GM21381 (cell line): ENCODE results near the gene LMO2.

Experiments
- ATAC-seq: cut with Tn5 transposase; IDR thresholded peaks from one replicate; pipeline ENCODE4 v1.9.1; 2021; ENCODE audit warnings: mild to moderate bottlenecking, moderate library complexity; ENCODE audit not compliant: unreplicated experiment

Gene LMO2

DNA sequence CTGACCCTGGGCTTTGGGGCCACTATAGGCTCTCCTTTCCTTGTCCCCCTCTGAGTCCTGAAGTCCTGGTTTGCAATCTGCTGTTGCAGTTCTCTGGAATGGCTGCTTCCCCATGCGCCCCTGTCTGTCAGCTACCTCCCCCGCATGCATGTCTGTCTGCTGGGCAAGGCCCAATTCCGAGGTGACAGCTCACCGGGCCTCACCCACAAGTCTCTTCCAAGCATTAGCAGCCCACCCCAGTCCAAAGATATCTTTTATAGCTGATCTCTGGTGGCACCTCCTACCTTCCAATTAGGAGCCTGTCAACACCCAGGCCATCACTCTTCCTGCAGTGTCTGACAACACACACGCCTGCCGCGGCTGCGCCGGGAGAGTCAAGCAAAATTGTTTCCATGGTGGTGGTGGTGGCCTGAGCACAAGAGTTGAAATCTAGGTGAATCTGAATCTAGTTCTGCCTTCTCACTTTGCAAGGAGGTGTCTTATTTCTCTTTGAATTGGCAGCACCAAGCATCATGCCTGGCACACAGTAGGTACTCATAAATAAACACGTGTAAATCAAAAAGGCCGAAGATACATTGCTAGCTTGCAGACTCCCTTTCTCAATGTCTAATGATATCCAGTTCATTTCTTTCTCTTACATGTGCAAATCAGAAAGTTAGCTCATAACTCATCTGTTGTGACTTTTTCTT is 1.2 kb upstream of the LMO2 start:
- ATAC-seq = no peak

GRCh38 chr11:33889821-33890378 is 2.0 kb downstream of the LMO2 start:
- ATAC-seq = no peak

DNA sequence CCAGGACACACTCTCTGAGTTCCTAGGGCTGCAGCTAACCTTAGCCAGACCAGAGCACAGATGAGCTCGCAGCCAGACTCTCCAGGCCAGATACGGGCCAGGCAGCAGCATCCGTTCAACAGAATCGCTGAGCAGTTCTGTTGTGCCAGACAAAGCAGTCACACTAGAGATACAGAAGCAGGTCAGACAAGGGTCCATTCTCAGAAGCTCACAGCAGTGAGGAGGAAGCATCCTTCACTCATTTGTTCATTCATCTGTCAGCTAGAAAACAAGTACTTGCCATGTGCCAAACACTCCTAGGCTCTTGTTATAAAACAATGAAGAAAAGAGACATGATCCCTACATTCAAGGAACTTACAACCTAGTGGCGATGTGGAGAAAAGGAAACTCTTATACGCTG is 2.6 kb downstream of the LMO2 start:
- no peak for ATAC-seq

DNA sequence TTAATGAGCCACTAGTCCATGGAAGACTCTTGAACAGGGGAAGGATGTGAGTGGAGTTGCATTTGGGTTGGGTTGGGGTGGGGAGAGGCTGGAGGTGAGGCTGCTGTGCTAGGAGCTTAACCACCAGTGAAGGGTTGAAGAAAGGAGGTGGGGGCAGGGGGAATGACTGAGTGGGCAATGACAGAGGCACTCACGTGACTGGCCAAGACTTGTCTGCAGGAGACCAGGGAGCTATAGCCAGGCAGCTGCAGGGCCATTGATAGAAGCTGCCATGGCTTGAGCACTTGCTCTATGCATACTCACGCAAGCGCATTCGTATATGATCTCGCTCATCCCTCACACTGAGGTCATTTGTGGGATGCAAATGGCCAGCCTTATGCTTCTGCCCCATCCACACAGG is 4.0 kb downstream of the LMO2 start:
- no peak for ATAC-seq

GRCh38 chr11:33885338-33886005 is 6.4 kb downstream of the LMO2 start:
- ATAC-seq = no peak

DNA sequence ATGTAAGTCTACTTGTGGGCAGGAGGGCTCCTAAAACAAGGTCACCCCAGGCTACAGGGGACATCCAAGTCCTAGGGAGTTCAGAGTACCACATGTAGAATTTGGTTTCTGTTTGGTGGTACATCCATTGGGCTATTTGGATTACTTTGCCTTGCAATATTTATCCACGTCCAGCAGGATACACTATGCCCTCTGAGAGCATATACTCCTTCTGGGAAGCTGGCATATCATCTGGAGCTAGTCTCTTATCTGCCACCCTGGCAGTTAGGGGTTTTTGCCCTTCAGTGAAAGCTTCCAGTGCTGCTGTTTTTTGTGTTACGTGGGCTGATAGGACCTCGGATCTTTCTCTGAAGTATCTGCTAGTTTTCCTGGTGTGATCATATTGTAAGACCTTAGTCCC is 7.3 kb downstream of the LMO2 start:
- no peak for ATAC-seq

GRCh38 chr11:33884035-33884434 is 7.8 kb downstream of the LMO2 start:
- no peak for ATAC-seq

GRCh38 chr11:33881651-33882503 is 10.0 kb downstream of the LMO2 start:
- ATAC-seq = no peak

GRCh38 chr11:33880979-33881378 is 10.9 kb downstream of the LMO2 start:
- no peak for ATAC-seq

- no peak for ATAC-seq
These were observed 12.5 kb downstream of the LMO2 start for GRCh38 chr11:33879375-33879774.

DNA sequence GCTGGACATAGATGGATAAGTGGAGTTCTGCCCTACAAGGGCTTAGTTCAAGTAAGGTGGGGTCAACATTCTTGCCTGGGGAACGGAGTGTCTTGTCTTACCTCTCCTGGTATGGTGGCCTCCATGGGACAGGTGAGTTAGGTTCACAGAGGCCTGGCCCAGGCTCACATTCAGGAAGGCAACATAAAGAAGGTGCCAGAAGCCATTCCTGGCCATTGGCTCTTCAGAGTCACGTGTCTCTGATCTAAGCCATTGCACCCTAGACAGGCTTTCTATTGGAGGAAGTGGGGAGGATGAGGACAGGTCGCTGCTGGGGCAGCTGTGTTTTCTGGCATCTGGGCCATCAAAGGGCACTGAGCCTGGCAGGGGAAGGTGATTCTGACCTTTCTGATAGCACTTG is 14.8 kb downstream of the LMO2 start:
- no peak for ATAC-seq

GRCh38 chr11:33875621-33876294 is 16.1 kb downstream of the LMO2 start:
- ATAC-seq = no peak

- ATAC-seq = no peak
These were observed 16.9 kb downstream of the LMO2 start for GRCh38 chr11:33874910-33875490.

GRCh38 chr11:33874433-33874832 is 17.4 kb downstream of the LMO2 start:
- no peak for ATAC-seq

DNA sequence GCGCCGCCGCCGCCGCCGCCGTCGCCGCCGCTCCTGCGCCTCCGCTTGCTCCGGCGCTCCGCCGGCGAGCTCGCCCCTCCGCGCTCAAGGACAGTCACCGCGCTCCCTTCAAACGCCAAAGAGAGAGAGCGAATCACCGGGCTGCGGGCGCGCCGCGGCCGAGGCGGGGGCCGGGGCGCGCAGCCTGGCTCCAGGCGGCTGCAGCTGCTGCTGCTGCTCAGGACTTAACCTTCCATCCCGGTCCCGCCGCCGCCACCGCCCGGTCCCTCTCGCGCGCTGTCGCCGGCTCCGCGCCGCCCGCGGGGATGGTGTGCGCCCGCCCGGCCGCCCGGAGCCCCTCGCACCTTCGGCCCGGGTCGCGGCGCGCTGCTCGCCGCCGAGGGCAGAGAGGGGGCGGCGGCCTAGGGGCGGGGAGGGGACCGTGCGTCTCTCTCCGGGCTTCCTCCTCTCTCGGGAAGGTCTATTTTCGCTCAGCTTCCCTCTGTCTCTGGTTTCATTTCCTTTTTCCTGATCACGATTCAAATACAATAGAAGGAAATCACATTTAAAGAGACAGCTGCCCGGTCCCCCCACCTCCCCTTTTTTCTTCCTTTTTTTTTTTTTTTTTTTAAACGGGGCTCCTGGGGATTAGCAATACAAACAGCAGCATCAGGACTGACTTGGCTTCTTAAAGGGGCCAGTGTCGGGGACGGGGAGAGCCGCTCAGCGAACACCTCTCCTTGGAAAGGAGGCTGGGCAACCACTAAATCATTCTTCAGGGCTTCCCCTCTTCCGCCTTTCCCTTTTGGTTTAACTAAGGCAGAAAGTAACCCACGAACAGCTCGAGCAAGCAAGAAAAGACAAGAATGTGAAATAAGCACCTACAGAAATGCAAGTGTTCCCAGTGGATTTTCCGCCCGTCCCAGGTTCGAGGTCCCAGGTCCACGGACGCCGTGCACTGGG is 22.1 kb downstream of the LMO2 start:
- no peak for ATAC-seq

DNA sequence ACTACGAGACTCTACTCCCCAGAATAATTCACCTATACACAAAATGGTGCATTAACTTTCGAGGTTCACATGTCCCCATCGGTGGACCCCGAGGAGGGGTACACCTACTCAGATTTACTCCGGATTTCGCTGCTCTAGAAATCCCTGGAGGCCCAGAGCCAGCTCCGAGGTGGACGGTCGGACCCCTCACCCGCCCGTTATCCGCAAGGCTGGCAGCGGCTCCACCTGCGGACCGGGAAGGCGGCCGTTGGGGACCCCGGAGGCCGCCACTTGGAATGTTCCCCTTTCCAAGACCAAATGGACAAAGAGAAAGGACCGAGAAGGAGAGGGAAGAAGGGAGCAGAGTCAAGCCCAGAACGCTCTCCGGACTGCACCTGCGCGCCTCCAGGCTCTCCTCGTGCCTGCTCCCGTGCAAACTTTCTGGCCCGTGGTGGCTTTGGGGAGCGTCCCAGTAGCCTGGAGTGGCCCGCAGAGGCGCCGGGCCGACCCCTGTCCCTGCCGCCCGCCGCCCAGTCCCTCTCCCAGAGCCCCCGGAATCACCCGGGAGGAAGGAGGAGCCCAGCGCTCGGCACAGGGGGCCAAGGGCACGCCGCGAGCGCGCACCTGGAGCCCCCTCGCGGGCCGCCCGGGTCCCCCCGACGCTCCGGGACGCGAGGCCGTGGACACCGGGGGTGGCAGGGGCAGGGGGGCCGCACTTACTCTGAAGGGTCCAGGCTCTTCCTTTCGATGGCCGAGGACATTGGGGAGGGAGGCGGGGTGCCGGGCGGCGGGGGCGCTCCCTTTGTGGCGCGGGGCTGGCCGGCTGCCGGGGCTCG is 23.0 kb downstream of the LMO2 start:
- ATAC-seq = no peak

- no peak for ATAC-seq
These were observed 23.8 kb downstream of the LMO2 start for GRCh38 chr11:33867996-33868646.

GRCh38 chr11:33867561-33867960 is 24.3 kb downstream of the LMO2 start:
- no peak for ATAC-seq
